Cardiac muscle cell (in vitro differentiated cells and primary cell): ENCODE measurements around the gene KRTAP10-5. TPM values are rescaled to one million over a fixed set of nuclear protein-coding genes. Genes with fewer than 3 reads are reported as not detected.

Experiments
- DNase-seq, 2 donors: peaks; one replicate each; pipeline versions ENCODE4 v3.0.0 to v3.0.0-alpha.2; 2010 to 2017; ENCODE audit warnings: low read depth in 1 of 2, low spot score in 1 of 2
- H3K27ac ChIP-seq: fragments of 200-600 bp; sonication (generic); 2 replicates; pipeline ENCODE4 v1.5.1; 2016
- H3K27me3 ChIP-seq: fragments of 200-600 bp; sonication (generic); 2 replicates; pipeline ENCODE4 v1.6.0; 2016; ENCODE audit warnings: control low read depth
- H3K36me3 ChIP-seq: fragments of 200-600 bp; sonication (generic); 2 replicates; pipeline ENCODE4 v1.5.1; 2016; ENCODE audit warnings: control low read depth
- H3K4me1 ChIP-seq: fragments of 200-600 bp; sonication (generic); 2 replicates; pipeline ENCODE4 v1.8.1; 2017; ENCODE audit warnings: low read depth, mild to moderate bottlenecking, mixed run types
- H3K4me3 ChIP-seq: fragments of 200-600 bp; sonication (generic); 2 replicates; pipeline ENCODE4 v1.5.1; 2016; ENCODE audit warnings: mild to moderate bottlenecking
- H3K9me3 ChIP-seq: fragments of 200-600 bp; sonication (generic); 2 replicates; pipeline ENCODE4 v1.5.1; 2017; ENCODE audit warnings: low read depth, mild to moderate bottlenecking, control low read depth
- CTCF ChIP-seq: IDR thresholded peaks from 2 replicates; pipeline ENCODE4 v1.5.1; 2012; ENCODE audit warnings: low read depth, mild to moderate bottlenecking, low read length
- polyA plus RNA-seq: library from polyadenylated mRNA; unstranded; fragments of >200 nt; fragmentation: Nextera tagmentation; extraction: Ambion mirVana; gene quantifications from 2 replicates; pipeline ENCODE4 v1.2.1, GENCODE V29; 2016
- total RNA-seq: library from RNA; depleted of rRNA; stranded (reverse); fragments of >200 nt; gene quantifications from 2 replicates; pipeline ENCODE4 v1.2.3, GENCODE V29; 2016

KRTAP10-5 gene
- total and polyA plus RNA-seq, 2 experiments from 2014 or later = not detected

- no peak for TF ChIP-seq CTCF
- Histone ChIP-seq H3K4me3 (no peak overlapping the region), H3K27me3 (no peaks in the 10 kb centered on the region), H3K4me1 (peaks cover 14% of the 10 kb centered on the region), H3K36me3 (no peaks in the 10 kb centered on the region), H3K9me3 (no peaks in the 10 kb centered on the region), H3K27ac (no peak overlapping the region)
- DNase-seq = no peak
Observed at GRCh38 chr21:44547656-44548331, 32.6 kb downstream of the KRTAP10-5 start.

- H3K27ac ChIP-seq = no peak overlapping the region
Observed at GRCh38 chr21:44544566-44544965, 35.8 kb downstream of the KRTAP10-5 start.

GRCh38 chr21:44542716-44543115 lies 37.7 kb downstream of the KRTAP10-5 start:
- Histone ChIP-seq H3K27ac (no peak overlapping the region), H3K36me3 (no peaks in the 10 kb centered on the region), H3K4me1 (no peaks in the 10 kb centered on the region), H3K4me3 (no peak overlapping the region), H3K9me3 (no peaks in the 10 kb centered on the region), H3K27me3 (no peaks in the 10 kb centered on the region)
- DNase-seq = no peak
- TF ChIP-seq CTCF = no peak

More at GRCh38 chr21:44544566-44544965, 35.8 kb downstream of the KRTAP10-5 start:
- DNase-seq = no peak
- Histone ChIP-seq H3K36me3 (no peaks in the 10 kb centered on the region), H3K4me1 (peaks cover 14% of the 10 kb centered on the region), H3K27me3 (no peaks in the 10 kb centered on the region), H3K4me3 (no peak overlapping the region), H3K9me3 (no peaks in the 10 kb centered on the region)
- no peak for TF ChIP-seq CTCF

GRCh38 chr21:44540741-44541288 lies 39.6 kb downstream of the KRTAP10-5 start:
- Histone ChIP-seq H3K9me3 (no peaks in the 10 kb centered on the region), H3K27ac (no peak overlapping the region), H3K27me3 (no peaks in the 10 kb centered on the region), H3K36me3 (no peaks in the 10 kb centered on the region), H3K4me1 (no peaks in the 10 kb centered on the region), H3K4me3 (no peak overlapping the region)
- no peak for TF ChIP-seq CTCF
- DNase-seq = no peak

- DNase-seq = no peak
- no peak within 1 kb of the TSS for H3K4me3 ChIP-seq
- no peaks in the 10 kb centered on the region for H3K4me1 ChIP-seq
- H3K36me3 ChIP-seq = no peaks in the 10 kb centered on the region
- no peaks in the 10 kb centered on the region for H3K9me3 ChIP-seq
- TF ChIP-seq CTCF = no peak
- H3K27ac ChIP-seq = no peak within 1 kb of the TSS
- no peaks in the 10 kb centered on the region for H3K27me3 ChIP-seq
Observed at GRCh38 chr21:44539991-44540666, 40.3 kb downstream of the KRTAP10-5 start, which contains the start of gene KRTAP10-1. KRTAP10-1 (minus strand) TSS chr21:44540195; CDS start chr21:44540150, 45 bp downstream.
